Neuronal stem cell (in vitro differentiated cells): Measurements from ENCODE around the gene NOG. TPM values are rescaled to one million over a fixed set of nuclear protein-coding genes. Genes with fewer than 3 reads are reported as not detected.

Source experiments
- DNase-seq: peaks from one replicate; pipeline ENCODE4 v3.0.0-alpha.2; 2013; ENCODE audit warnings: low spot score
- H2AFZ ChIP-seq: one replicate; pipeline ENCODE4 v1.6.1; 2013; ENCODE audit warnings: mild to moderate bottlenecking, low read length, inconsistent platforms
- H2AK5ac ChIP-seq: 2 replicates; pipeline ENCODE4 v1.6.1; 2013; ENCODE audit warnings: low read depth, mild to moderate bottlenecking, inconsistent platforms, low read length, moderate library complexity, mixed read lengths
- H2BK120ac ChIP-seq: 2 replicates; pipeline ENCODE4 v1.6.1; 2013; ENCODE audit warnings: low read depth, mild to moderate bottlenecking, inconsistent platforms, low read length, moderate library complexity, mixed read lengths
- H2BK12ac ChIP-seq: one replicate; pipeline ENCODE4 v1.6.1; 2013; ENCODE audit warnings: low read length, inconsistent platforms
- H2BK15ac ChIP-seq: 2 replicates; pipeline ENCODE4 v1.6.1; 2013; ENCODE audit warnings: mild to moderate bottlenecking, low read length, inconsistent platforms, mixed read lengths
- H2BK5ac ChIP-seq: one replicate; pipeline ENCODE4 v1.6.1; 2013; ENCODE audit warnings: inconsistent platforms, mild to moderate bottlenecking, low read length, moderate library complexity
- H3K14ac ChIP-seq: one replicate; pipeline ENCODE4 v1.6.1; 2013; ENCODE audit warnings: low read length, inconsistent platforms
- H3K18ac ChIP-seq: 2 replicates; pipeline ENCODE4 v1.6.1; 2013; ENCODE audit warnings: low read length, inconsistent platforms
- H3K23ac ChIP-seq: 2 replicates; pipeline ENCODE4 v1.6.1; 2013; ENCODE audit warnings: low read depth, mild to moderate bottlenecking, mixed read lengths, low read length, inconsistent platforms; ENCODE audit not compliant: poor library complexity
- H3K27ac ChIP-seq: replicated peaks from 3 replicates; pipeline ENCODE4 v1.5.1; 2013; ENCODE audit warnings: low read length, inconsistent platforms
- H3K27me3 ChIP-seq, 3 experiments: 2 replicates each; pipeline ENCODE4 v1.6.1; 2013; ENCODE audit warnings: low read length in 3 of 3, mild to moderate bottlenecking in 2 of 3, inconsistent platforms in 1 of 3, low read depth in 1 of 3, mixed read lengths in 1 of 3, moderate library complexity in 1 of 3; ENCODE audit not compliant: control insufficient read depth in 3 of 3, insufficient read depth in 3 of 3
- H3K36me3 ChIP-seq, 2 donors: replicated peaks in 1 of 2; 2 replicates each; pipeline ENCODE4 v1.6.1; 2013; ENCODE audit warnings: low read length in 2 of 2; ENCODE audit not compliant: control insufficient read depth in 2 of 2, insufficient read depth in 2 of 2
- H3K4ac ChIP-seq: 2 replicates; pipeline ENCODE4 v1.6.1; 2013; ENCODE audit warnings: inconsistent platforms, mild to moderate bottlenecking, low read length, moderate library complexity
- H3K4me1 ChIP-seq, 2 donors: 1 replicate in 1 of 2; 2 replicates in 1 of 2; pipeline ENCODE4 v1.6.1; 2013; ENCODE audit warnings: low read length in 2 of 2, low read depth in 1 of 2; ENCODE audit not compliant: control insufficient read depth in 2 of 2, insufficient read depth in 1 of 2
- H3K4me2 ChIP-seq: one replicate; pipeline ENCODE4 v1.6.1; 2013; ENCODE audit warnings: mild to moderate bottlenecking, low read length, inconsistent platforms; ENCODE audit not compliant: insufficient read depth, poor library complexity, severe bottlenecking
- H3K4me3 ChIP-seq, 2 donors: 2 replicates each; pipeline ENCODE4 v1.5.1; 2013; ENCODE audit warnings: low read length in 2 of 2, mild to moderate bottlenecking in 2 of 2, inconsistent platforms in 1 of 2, moderate library complexity in 1 of 2
- H3K79me1 ChIP-seq: one replicate; pipeline ENCODE4 v1.6.1; 2013; ENCODE audit warnings: low read depth, mild to moderate bottlenecking, inconsistent platforms, low read length, moderate library complexity
- H3K9ac ChIP-seq: one replicate; pipeline ENCODE4 v1.6.1; 2013; ENCODE audit warnings: mild to moderate bottlenecking, low read depth, low read length, inconsistent platforms; ENCODE audit not compliant: poor library complexity
- H3K9me3 ChIP-seq, 2 donors: replicated peaks in 1 of 2; 2 replicates each; pipeline versions ENCODE3 to v1.6.1; 2013; ENCODE audit warnings: low read length in 2 of 2, mild to moderate bottlenecking in 2 of 2, inconsistent platforms in 1 of 2, low read depth in 1 of 2, mixed read lengths in 1 of 2, moderate library complexity in 1 of 2; ENCODE audit not compliant: control insufficient read depth in 2 of 2, insufficient read depth in 1 of 2
- H4K8ac ChIP-seq: one replicate; pipeline ENCODE4 v1.6.1; 2013; ENCODE audit warnings: low read depth, mild to moderate bottlenecking, inconsistent platforms, low read length, moderate library complexity
- H4K91ac ChIP-seq: one replicate; pipeline ENCODE4 v1.6.1; 2013; ENCODE audit warnings: low read length, low read depth, mild to moderate bottlenecking, inconsistent platforms; ENCODE audit not compliant: poor library complexity
- WGBS, 2 donors: extraction: QIAGEN DNeasy Blood & Tissue Kit; methylation state at CpG; one replicate each; pipeline ENCODE4 v1.1.7; 2013; ENCODE audit warnings: missing lambda C conversion rate in 2 of 2, mixed read lengths in 1 of 2; ENCODE audit not compliant: insufficient read length in 2 of 2, insufficient replicate concordance in 1 of 2; ENCODE audit errors: extremely low coverage in 2 of 2; 5-methylcytosine and 5-hydroxymethylcytosine counted together
- polyA plus RNA-seq, 2 experiments: library from polyadenylated mRNA; stranded (reverse); fragments of 200-250 nt; gene quantifications; one replicate each; pipeline ENCODE4 v1.2.3, GENCODE V29; 2013

The NOG gene
- 4.6 TPM for polyA plus RNA-seq (2013, experiment 1 of 2)
- polyA plus RNA-seq (2013, experiment 2 of 2), result 4.7 TPM

- H2BK12ac ChIP-seq, result peak within 1 kb of the TSS; percentile 95
- peak within 1 kb of the TSS; percentile 85 for H2BK5ac ChIP-seq
- H4K8ac ChIP-seq, result no peak within 1 kb of the TSS
- H2AK5ac ChIP-seq, result peak within 1 kb of the TSS; percentile 37
- peaks cover 9 to 11% of the 10 kb centered on the region in 2 donors for H3K4me1 ChIP-seq
- H3K27ac ChIP-seq, result peak within 1 kb of the TSS; percentile 87
- peak within 1 kb of the TSS; percentile 86 for H3K14ac ChIP-seq
- peak within 1 kb of the TSS; percentile 97 for H2AFZ ChIP-seq
- H3K18ac ChIP-seq, result peak within 1 kb of the TSS; percentile 97
- H2BK120ac ChIP-seq, result peak within 1 kb of the TSS; percentile 89
- DNase-seq, result no peak
- no peaks in the 10 kb centered on the region for H3K9me3 ChIP-seq
- H3K4me2 ChIP-seq, result peak within 1 kb of the TSS; percentile 87
- peak within 1 kb of the TSS; percentile 77 for H3K23ac ChIP-seq
- no peak within 1 kb of the TSS for H3K4ac ChIP-seq
- H3K79me1 ChIP-seq, result peaks cover 3% of the 10 kb centered on the region
- H3K4me3 ChIP-seq, result peak within 1 kb of the TSS; percentile 37 to 87
- H3K27me3 ChIP-seq, result peaks cover 0 to 78% (median 3%) of the 10 kb centered on the region in 3 experiments
- peak within 1 kb of the TSS; percentile 90 for H3K9ac ChIP-seq
- no peak within 1 kb of the TSS for H4K91ac ChIP-seq
- H2BK15ac ChIP-seq, result peak within 1 kb of the TSS; percentile 59
- WGBS, 2 donors, result no CpG with 5 or more reads among the region's 85 CpGs
- H3K36me3 ChIP-seq, result no peaks in the 10 kb centered on the region
Observed at GRCh38 chr17:56593646-56594319, at the start of gene NOG. Gene NOG, plus strand, starts transcription at chr17:56593699. Its CDS starts 525 bp downstream, at chr17:56594224.

GRCh38 chr17:56545106-56545505 lies 48.4 kb upstream of the NOG start:
- peaks cover 0 to 9% of the 10 kb centered on the region in 2 donors for H3K4me1 ChIP-seq
- no peak overlapping the region for H3K4me3 ChIP-seq
- H3K36me3 ChIP-seq, result no peaks in the 10 kb centered on the region
- no peaks in the 10 kb centered on the region for H3K27me3 ChIP-seq
- H3K9ac ChIP-seq, result no peak overlapping the region
- H4K91ac ChIP-seq, result no peak overlapping the region
- H2AK5ac ChIP-seq, result no peak overlapping the region
- no peak overlapping the region for H2BK5ac ChIP-seq
- no peak overlapping the region for H3K23ac ChIP-seq
- WGBS, 2 donors, result no CpG with 5 or more reads among the region's 2 CpGs
- H3K79me1 ChIP-seq, result no peaks in the 10 kb centered on the region
- no peak overlapping the region for H2BK120ac ChIP-seq
- H3K4me2 ChIP-seq, result no peak overlapping the region
- no peak overlapping the region for H3K4ac ChIP-seq
- no peak overlapping the region for H3K14ac ChIP-seq
- H3K27ac ChIP-seq, result no peak overlapping the region
- no peaks in the 10 kb centered on the region for H3K9me3 ChIP-seq
- H2BK12ac ChIP-seq, result no peak overlapping the region
- no peak for DNase-seq
- no peak overlapping the region for H2BK15ac ChIP-seq
- H3K18ac ChIP-seq, result no peak overlapping the region
- no peak overlapping the region for H2AFZ ChIP-seq
- no peak overlapping the region for H4K8ac ChIP-seq

GRCh38 chr17:56545930-56546329 lies 47.6 kb upstream of the NOG start:
- Histone ChIP-seq H2BK15ac (no peak overlapping the region), H3K27ac (no peak overlapping the region), H3K79me1 (no peaks in the 10 kb centered on the region)

GRCh38 chr17:56548661-56549060 lies 44.8 kb upstream of the NOG start:
- Histone ChIP-seq H2BK12ac (no peak overlapping the region), H2BK15ac (no peak overlapping the region), H3K9ac (no peak overlapping the region), H4K8ac (no peak overlapping the region), H3K9me3 (no peaks in the 10 kb centered on the region), H3K4me1 (peaks cover 0 to 6% of the 10 kb centered on the region in 2 donors), H2BK5ac (no peak overlapping the region), H2BK120ac (no peak overlapping the region), H3K4me2 (no peak overlapping the region), H3K18ac (no peak overlapping the region), H2AK5ac (no peak overlapping the region), H3K79me1 (no peaks in the 10 kb centered on the region), H3K4me3 (no peak overlapping the region), H3K27ac (no peak overlapping the region), H2AFZ (no peak overlapping the region), H3K4ac (no peak overlapping the region), H3K14ac (no peak overlapping the region), H4K91ac (no peak overlapping the region), H3K36me3 (no peaks in the 10 kb centered on the region), H3K27me3 (no peaks in the 10 kb centered on the region), H3K23ac (no peak overlapping the region)
- no peak for DNase-seq
- WGBS, 2 donors, result no CpG with 5 or more reads among the region's 4 CpGs

More at GRCh38 chr17:56545930-56546329, 47.6 kb upstream of the NOG start:
- Histone ChIP-seq H2BK12ac (no peak overlapping the region), H2AFZ (no peak overlapping the region), H3K4me3 (no peak overlapping the region), H3K4ac (no peak overlapping the region), H2BK120ac (no peak overlapping the region), H3K27me3 (no peaks in the 10 kb centered on the region), H3K36me3 (no peaks in the 10 kb centered on the region), H2BK5ac (no peak overlapping the region), H3K4me1 (peaks cover 0 to 6% of the 10 kb centered on the region in 2 donors), H3K9me3 (no peaks in the 10 kb centered on the region), H4K8ac (no peak overlapping the region), H3K9ac (no peak overlapping the region), H3K18ac (no peak overlapping the region), H2AK5ac (no peak overlapping the region), H3K4me2 (no peak overlapping the region), H4K91ac (no peak overlapping the region), H3K14ac (no peak overlapping the region), H3K23ac (no peak overlapping the region)
- no peak for DNase-seq
